ENCODE data around the gene ATP2A2.

DNA sequence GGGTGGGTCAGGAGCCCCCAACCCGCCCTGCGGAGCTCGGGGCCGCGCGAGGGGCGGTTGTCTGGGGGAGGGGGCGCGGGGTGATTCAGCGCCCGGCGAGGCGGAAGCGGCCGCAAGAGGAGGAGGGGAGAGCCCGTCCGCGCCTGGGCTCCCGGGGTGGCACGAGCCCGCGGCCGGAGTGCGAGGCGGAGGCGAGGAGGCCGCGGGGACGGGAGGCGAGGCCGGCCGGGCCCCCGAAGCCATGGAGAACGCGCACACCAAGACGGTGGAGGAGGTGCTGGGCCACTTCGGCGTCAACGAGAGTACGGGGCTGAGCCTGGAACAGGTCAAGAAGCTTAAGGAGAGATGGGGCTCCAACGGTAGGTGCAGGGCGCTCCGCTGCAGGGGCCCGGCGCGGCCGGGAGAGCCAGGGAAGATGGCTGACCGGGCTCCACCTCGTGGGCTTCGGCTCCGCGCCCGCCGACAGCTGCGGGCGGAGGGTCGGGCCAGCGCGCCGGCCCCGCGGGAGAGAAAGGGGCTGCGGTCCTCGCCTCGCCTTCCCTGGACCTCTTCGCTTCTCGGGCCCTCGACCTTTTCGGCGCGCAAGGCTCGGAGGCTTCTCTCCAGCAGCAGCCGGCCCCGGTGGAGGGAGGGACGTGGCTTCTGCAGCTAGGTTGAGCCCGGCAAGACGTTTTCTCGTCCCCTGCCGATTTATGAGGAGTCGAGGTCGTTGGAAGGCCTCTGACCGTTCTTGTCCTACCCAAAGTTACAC is 677 bp downstream of the ATP2A2 start:
- TF ChIP-seq, protein P1, sequence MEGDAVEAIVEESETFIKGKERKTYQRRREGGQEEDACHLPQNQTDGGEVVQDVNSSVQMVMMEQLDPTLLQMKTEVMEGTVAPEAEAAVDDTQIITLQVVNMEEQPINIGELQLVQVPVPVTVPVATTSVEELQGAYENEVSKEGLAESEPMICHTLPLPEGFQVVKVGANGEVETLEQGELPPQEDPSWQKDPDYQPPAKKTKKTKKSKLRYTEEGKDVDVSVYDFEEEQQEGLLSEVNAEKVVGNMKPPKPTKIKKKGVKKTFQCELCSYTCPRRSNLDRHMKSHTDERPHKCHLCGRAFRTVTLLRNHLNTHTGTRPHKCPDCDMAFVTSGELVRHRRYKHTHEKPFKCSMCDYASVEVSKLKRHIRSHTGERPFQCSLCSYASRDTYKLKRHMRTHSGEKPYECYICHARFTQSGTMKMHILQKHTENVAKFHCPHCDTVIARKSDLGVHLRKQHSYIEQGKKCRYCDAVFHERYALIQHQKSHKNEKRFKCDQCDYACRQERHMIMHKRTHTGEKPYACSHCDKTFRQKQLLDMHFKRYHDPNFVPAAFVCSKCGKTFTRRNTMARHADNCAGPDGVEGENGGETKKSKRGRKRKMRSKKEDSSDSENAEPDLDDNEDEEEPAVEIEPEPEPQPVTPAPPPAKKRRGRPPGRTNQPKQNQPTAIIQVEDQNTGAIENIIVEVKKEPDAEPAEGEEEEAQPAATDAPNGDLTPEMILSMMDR (IDR thresholded peaks at IDR 0.05), result no peak
- peak in 1 of 2 donors; percentile 19 for TF ChIP-seq POLR2A (IDR thresholded peaks at IDR 0.05)

Measured in heart left ventricle (tissue), 13 donors.